Lower leg skin (tissue), 3 donors: ENCODE results near the gene EMC10.

Experiments
- POLR2A ChIP-seq, 2 donors: fragments of 450-650 bp; IDR thresholded peaks; one replicate each; pipeline ENCODE4 v1.6.1; 2016 to 2017; ENCODE audit warnings: antibody characterized with exemption in 2 of 2, mild to moderate bottlenecking in 1 of 2, moderate library complexity in 1 of 2
- TF ChIP-seq, protein P1 (sequence below), 3 donors: fragments of 450-650 bp; IDR thresholded peaks; one replicate each; pipeline ENCODE4 v1.5.1; 2016; ENCODE audit warnings: antibody characterized with exemption in 3 of 3, mild to moderate bottlenecking in 3 of 3, moderate library complexity in 2 of 3

DNA sequence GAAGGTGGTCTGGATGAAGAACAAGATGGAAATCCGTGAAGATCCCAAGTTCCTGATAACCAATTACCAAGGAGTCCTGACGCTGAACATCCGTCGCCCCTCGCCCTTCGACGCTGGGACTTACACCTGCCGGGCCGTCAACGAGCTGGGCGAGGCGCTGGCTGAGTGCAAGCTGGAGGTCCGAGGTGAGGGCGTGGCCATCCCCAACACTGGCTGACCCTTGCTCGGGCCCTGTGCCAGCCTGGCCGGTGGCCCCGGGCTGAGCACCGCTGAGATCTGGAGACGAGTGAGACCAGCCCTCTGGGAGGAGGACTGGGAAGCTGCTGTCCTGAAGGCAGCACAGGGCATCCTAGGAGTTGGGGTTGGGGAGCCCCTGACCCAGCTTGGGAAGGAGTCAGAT is 12.0 kb upstream of the EMC10 start:
- TF ChIP-seq, protein P1, sequence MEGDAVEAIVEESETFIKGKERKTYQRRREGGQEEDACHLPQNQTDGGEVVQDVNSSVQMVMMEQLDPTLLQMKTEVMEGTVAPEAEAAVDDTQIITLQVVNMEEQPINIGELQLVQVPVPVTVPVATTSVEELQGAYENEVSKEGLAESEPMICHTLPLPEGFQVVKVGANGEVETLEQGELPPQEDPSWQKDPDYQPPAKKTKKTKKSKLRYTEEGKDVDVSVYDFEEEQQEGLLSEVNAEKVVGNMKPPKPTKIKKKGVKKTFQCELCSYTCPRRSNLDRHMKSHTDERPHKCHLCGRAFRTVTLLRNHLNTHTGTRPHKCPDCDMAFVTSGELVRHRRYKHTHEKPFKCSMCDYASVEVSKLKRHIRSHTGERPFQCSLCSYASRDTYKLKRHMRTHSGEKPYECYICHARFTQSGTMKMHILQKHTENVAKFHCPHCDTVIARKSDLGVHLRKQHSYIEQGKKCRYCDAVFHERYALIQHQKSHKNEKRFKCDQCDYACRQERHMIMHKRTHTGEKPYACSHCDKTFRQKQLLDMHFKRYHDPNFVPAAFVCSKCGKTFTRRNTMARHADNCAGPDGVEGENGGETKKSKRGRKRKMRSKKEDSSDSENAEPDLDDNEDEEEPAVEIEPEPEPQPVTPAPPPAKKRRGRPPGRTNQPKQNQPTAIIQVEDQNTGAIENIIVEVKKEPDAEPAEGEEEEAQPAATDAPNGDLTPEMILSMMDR (IDR thresholded peaks at IDR 0.05): no peak
- TF ChIP-seq POLR2A (IDR thresholded peaks at IDR 0.05): no peak
